Measurements from ENCODE around the gene C20orf202. TPM values are rescaled to one million over a fixed set of nuclear protein-coding genes. Genes with fewer than 3 reads are reported as not detected.
A peak's percentile ranks its signal among the peaks of the same experiment; 100 is the strongest.
"Not testable (repeated sequence)": the region's sequence is repeated elsewhere in the genome, so short reads cannot be mapped to it uniquely, and the experiment has no call there.

The C20orf202 gene
- total RNA-seq, 1 experiment from 2014 or later = 0.13 TPM

GRCh38 chr20:1209447-1210387, 6.5 kb downstream of the C20orf202 start:
- no peak for DNase-seq (ENCODE audit: low spot score)

GRCh38 chr20:1210501-1210900, 7.2 kb downstream of the C20orf202 start:
- no peak for DNase-seq (ENCODE audit: low spot score)

DNA sequence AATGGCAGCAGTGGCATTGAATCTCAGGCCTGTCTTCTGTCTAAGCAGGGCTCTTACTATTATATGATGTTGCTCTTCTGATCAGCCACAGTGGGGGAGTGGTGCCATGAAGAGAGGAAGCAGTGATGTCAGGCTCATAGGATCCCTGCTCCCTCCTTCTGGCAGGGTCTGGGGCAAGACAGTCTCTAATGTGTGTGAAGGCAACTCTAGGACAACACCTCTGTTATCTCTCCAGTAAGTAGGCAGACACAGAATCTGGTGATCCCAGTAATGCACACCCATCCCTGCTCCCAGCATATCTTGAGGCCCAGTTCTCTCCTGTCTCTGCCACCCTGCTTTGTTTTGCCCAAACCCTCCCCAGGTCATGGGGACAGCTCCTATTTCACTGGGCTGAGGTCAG, 8.8 kb downstream of the C20orf202 start:
- no peak for DNase-seq (ENCODE audit: low spot score)

GRCh38 chr20:1212607-1213396, 9.5 kb downstream of the C20orf202 start:
- peak; percentile 84 for DNase-seq (ENCODE audit: low spot score)

DNA sequence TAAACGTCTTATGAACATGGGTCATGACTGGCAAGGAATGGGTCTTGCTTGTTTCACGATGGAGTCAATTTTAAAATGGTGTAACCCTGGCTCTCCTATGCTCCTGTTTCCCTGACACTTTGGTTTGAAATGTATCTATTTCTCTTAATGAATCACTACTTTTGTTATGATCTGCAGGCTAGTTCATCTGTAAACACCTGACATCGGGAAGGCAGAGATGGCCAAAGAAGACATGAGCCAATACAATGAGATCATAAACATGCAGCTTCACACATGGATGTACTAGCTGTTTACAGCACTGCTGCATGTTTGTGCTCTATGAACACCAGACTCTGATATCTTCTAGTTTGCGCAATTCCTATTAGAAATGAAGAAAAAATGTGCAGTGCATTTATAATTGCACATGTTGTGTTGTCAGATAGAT, 11.6 kb downstream of the C20orf202 start:
- no peak for DNase-seq (ENCODE audit: low spot score)

DNA sequence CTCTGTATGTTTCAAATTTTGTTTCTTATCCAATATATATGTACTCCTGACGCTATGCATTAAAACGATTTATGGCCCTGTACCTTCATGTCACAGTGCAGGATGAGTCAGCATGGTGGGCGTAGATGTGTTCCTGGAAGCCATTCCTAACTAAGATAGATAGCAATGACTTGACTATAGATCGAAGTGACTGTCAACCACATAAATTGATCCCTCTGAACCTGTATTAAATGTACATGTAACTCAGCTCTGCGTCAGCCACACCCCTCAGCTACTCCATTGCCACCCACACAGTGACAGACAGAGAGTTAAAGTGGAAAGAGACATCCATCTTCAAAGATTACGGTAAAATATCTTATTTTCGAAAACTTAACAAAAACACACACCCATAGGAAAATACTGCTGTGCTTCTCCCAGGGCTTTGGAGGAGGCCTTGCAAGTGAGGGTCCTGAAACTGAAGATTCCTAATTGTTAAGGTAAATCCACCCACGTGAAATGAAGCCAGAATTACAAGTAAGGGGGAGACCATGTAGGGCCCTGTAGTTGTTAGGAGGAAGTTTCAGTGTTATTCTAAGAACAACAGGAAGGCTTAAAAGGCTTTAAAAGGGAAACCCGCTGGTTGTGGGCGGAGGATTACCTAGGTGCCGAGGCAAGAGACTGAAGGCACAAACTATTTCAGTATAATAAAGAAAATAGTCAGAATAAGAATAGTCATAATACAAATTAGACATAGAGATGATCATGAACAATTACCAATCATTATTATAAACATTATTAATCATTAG, 12.3 kb downstream of the C20orf202 start:
- no peak for DNase-seq (ENCODE audit: low spot score)

- not testable (repeated sequence) for DNase-seq (ENCODE audit: low spot score)
Observed at GRCh38 chr20:1216527-1217427, 13.5 kb downstream of the C20orf202 start.

DNA sequence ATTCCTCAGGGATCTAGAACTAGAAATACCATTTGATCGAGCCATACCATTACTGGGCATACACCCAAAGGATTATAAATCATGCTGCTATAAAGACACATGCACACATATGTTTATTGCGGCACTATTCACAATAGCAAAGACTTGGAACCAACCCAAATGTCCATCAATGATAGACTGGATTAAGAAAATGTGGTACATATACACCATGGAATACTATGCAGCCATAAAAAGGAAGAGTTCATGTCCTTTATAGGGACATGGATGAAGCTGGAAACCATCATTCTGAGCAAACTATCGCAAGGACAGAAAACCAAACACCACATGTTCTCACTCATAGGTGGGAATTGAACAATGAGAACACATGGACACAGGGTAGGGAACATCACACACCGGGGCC, 19.5 kb downstream of the C20orf202 start:
- not testable (repeated sequence) for DNase-seq (ENCODE audit: low spot score)

DNA sequence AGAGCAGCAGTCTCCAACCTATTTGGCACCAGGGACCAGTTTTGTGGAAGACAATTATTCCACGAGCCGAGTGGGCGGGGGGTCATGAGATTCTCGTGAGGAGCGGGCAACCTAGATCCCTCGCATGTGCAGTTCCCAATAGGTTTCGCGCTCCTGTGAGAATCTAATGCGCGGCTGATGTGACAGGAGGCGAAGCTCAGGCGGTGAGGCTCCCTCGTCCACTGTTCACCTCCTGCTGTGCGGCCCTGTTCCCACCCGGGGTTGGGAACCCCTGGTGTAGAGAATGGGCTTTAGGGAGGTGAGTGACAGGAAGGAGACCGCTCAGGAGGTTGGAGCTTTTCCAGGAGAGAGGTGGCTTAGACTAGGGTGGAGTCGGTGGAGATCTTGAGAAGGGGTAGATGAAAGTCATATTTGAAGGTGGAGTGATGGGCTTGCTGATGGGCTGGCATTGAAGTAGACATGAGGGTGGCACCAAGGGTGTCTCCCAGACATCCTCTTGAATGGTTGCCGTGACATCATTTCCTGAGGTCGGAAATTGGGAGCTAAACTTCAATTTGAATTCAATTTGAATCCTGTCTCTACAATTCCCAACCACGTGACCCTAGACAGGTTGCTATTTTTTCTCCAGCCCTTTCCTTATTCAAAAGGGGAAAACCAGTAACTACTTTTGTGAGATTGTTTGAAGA, 21.1 kb downstream of the C20orf202 start:
- DNase-seq (ENCODE audit: low spot score) = no peak

DNA sequence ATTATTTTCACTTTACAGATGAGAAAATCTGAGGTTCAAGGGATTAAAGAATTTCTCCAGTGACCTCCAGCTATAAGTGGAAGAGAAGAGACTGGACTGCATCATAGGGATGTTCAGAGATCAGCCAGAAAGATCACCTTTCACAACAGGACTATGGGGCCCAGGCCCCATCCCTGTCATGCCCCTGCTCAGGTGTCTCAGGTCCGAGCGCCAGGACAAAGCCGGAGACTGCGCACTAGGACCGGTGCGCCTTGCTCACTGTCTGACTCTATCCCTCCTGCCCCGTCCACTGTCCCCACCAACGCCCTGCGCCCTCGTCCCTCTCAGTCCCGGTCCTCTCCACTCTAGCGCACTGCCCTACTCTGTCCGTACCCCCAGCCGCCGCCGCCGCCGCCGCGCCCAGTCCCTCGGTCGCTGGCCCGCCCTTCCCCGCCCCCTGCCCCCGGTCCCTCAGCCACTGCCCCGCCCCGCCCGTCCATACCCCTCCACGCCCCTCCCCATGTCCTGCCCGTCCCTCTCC, 22.1 kb downstream of the C20orf202 start:
- peak; percentile 28 for DNase-seq (ENCODE audit: low spot score)

- DNase-seq (ENCODE audit: low spot score) = peak; percentile 56
Observed at GRCh38 chr20:1225783-1226654, 22.8 kb downstream of the C20orf202 start, which contains the start of gene RAD21L1. Gene RAD21L1, plus strand, starts transcription at chr20:1226044. Its CDS starts 2,410 bp downstream, at chr20:1228454.

DNA sequence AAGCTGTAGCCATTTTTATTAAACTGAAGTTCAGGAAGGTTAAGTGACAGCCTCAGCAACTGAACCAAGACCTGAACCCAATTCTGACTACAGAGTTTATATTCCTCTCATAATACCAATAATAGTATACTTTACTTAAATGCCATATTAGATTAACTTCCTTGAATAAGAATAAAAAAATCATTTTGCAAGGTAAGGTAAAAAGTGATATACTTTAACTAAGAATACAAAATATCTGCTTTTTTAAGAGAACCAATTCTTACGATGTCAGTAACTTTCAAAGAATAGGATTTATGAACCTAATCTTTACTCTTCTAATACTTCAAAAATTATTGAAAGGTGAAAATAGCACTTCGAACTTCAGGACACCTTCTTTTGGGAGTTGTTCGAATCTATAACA, 26.3 kb downstream of the C20orf202 start:
- DNase-seq (ENCODE audit: low spot score) = no peak

GRCh38 chr20:1232286-1233111, 29.2 kb downstream of the C20orf202 start:
- DNase-seq (ENCODE audit: low spot score) = no peak

DNA sequence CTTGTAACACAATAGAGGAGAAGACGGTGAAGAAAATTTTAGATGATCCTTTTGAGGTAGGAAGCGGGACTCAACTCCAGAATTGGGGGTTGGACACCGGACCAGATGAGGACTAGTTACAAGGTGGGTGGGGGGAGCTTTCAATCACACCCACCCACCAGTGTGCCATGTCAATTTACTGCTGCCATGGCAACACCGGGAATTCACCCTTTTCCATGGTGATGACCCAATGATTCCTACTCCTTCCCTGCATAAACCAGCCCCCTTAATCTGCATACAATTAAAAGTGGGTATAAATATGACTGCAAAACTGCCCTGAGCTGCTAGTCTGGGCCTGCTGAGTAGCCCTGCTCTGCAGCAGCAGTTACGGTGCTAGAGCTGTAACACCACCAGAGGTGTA, 37.3 kb downstream of the C20orf202 start:
- no peak for DNase-seq (ENCODE audit: low spot score)

DNA sequence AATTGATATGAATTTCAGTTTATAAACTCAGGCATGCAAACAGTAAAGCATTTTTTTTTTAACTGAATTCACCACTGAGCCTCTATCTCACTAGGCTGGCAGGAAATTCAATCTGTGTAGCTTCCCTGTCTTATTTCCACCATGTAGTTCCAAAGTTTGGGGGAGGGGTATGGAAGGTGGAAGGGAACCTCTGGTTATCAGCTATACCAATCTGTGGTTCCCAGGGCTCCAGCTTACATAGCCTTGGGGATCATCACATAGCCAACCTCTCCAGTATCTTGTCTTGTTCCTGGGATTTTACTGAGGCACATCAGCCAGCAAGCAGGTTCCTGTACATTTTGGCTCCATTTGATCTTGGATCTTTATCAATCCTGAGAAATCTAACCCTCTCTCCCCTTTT, 38.2 kb downstream of the C20orf202 start:
- DNase-seq (ENCODE audit: low spot score) = no peak

DNA sequence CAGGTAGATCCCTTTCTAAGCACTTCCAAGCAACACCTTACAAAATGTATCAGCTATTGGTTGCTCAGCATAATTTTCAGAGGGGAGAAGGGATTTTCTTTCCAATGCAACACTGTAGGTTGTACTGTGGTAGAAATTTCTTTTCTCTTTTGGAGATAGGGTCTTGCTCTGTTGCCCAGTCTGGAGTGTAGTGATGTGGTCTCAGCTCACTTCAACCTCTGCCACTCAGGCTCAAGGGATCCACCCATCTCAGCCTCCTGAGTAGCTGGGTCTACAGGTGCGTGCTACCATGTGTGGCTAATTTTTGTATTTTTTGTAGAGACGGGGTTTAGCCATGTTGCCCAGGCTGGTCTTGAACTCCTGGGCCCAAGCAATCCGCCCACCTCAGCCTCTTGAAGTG, 38.8 kb downstream of the C20orf202 start:
- no peak for DNase-seq (ENCODE audit: low spot score)

GRCh38 chr20:1242530-1242929, 39.3 kb downstream of the C20orf202 start:
- no peak for DNase-seq (ENCODE audit: low spot score)

- DNase-seq (ENCODE audit: low spot score) = no peak
Observed at GRCh38 chr20:1245578-1245977, 42.3 kb downstream of the C20orf202 start.
